Skin of body (tissue), 3 donors: Measurements from ENCODE around the gene RABGGTB. TPM values are rescaled to one million over a fixed set of nuclear protein-coding genes. Genes with fewer than 3 reads are reported as not detected.
"Not testable (repeated sequence)": the region's sequence is repeated elsewhere in the genome, so short reads cannot be mapped to it uniquely, and the experiment has no call there.

ENCODE experiments used
- DNase-seq: peaks from one replicate; lab custom pipeline; 2025; lab: John Stamatoyannopoulos, UW
- small RNA-seq: library from RNA; depleted of rRNA; stranded (forward); fragments of <200 nt; gene quantifications from one replicate; pipeline ENCODE3, GENCODE V24; 2014; ENCODE audit warnings: low replicate concordance
- total RNA-seq: library from RNA; depleted of rRNA; stranded (reverse); fragments of >200 nt; gene quantifications from one replicate; pipeline ENCODE4 v1.2.3, GENCODE V29; 2014

Gene RABGGTB
- total RNA-seq, 1 donor from 2014 or later: 58.3 TPM

- no peak for DNase-seq
Measured at GRCh38 chr1:75795703-75796193, 9.7 kb downstream of the RABGGTB start.

- DNase-seq: no peak
Measured at GRCh38 chr1:75796376-75797272, 10.6 kb downstream of the RABGGTB start, which contains the start of gene MSH4. Gene MSH4 (plus strand): TSS chr1:75796882. CDS start chr1:75796986, 104 bp downstream.

- no peak for DNase-seq
Measured at GRCh38 chr1:75797273-75797588, 11.2 kb downstream of the RABGGTB start.

- no peak for DNase-seq
Measured at GRCh38 chr1:75797606-75798216, 11.7 kb downstream of the RABGGTB start.

GRCh38 chr1:75801480-75801879 lies 15.4 kb downstream of the RABGGTB start:
- DNase-seq: not testable (repeated sequence)

GRCh38 chr1:75808921-75809320 lies 22.9 kb downstream of the RABGGTB start:
- DNase-seq: no peak

GRCh38 chr1:75810113-75810512 lies 24.1 kb downstream of the RABGGTB start:
- DNase-seq: not testable (repeated sequence)

- DNase-seq: no peak
Measured at GRCh38 chr1:75811211-75811981, 25.3 kb downstream of the RABGGTB start.

- DNase-seq: no peak
Measured at GRCh38 chr1:75812065-75812464, 26.0 kb downstream of the RABGGTB start.

- not testable (repeated sequence) for DNase-seq
Measured at GRCh38 chr1:75823596-75823995, 37.5 kb downstream of the RABGGTB start.

GRCh38 chr1:75836528-75837100 lies 50.6 kb downstream of the RABGGTB start:
- no peak for DNase-seq

- DNase-seq: no peak
Measured at GRCh38 chr1:75838079-75838478, 52.0 kb downstream of the RABGGTB start.

GRCh38 chr1:75841421-75841820 lies 55.4 kb downstream of the RABGGTB start:
- no peak for DNase-seq

Small RNA genes within 50 kb of the gene (small RNA-seq; reads per million reads assigned to genes)
- not detected for gene SNORD45A
- gene SNORD45B: not detected
- not detected for gene SNORD45C

Other genes starting within 250 kb of the RABGGTB start
- gene SLC44A5, start 175.1 kb upstream of the RABGGTB start, total RNA-seq: 0.89 TPM
- 49.7 TPM for gene ACADM, start 61.5 kb upstream of the RABGGTB start, total RNA-seq
- gene MSH4, start 10.6 kb downstream of the RABGGTB start, total RNA-seq: 0.39 TPM
- gene ASB17, start 146.1 kb downstream of the RABGGTB start, total RNA-seq: not detected